ENCODE data around the gene ARL2. TPM values are rescaled to one million over a fixed set of nuclear protein-coding genes. Genes with fewer than 3 reads are reported as not detected.

The ARL2 gene
- total RNA-seq, 1 experiment from 2014 or later, result 98.9 TPM

GRCh38 chr11:64970731-64971151 lies 43.2 kb upstream of the ARL2 start:
- intact Hi-C loops (cut with micrococcal nuclease; ENCODE audit: unreplicated experiment), result no loop called here
- TF ChIP-seq EZH2 (IDR thresholded peaks at IDR 0.05; ENCODE audit: borderline replicate concordance, low read depth, low read length, poor library complexity, severe bottlenecking), result no peak
- no peak for TF ChIP-seq CTCF (conservative IDR thresholded peaks at IDR 0.05; ENCODE audit: low read depth, low read length)
- no peaks in the 10 kb centered on the region for H3K4me1 ChIP-seq (ENCODE audit: insufficient read depth, low read length, poor library complexity, severe bottlenecking)
- no peak overlapping the region for H3K27ac ChIP-seq (ENCODE audit: low read depth, low read length, poor library complexity, severe bottlenecking)
- no peak for DNase-seq (ENCODE audit: low spot score)
- H3K9me3 ChIP-seq (ENCODE audit: low read depth, low read length, poor library complexity, severe bottlenecking), result no peaks in the 10 kb centered on the region
- no peak overlapping the region for H3K4me3 ChIP-seq (ENCODE audit: low read depth, low read length, poor library complexity, severe bottlenecking)
- no peaks in the 10 kb centered on the region for H3K36me3 ChIP-seq (ENCODE audit: insufficient read depth, low read length, poor library complexity, severe bottlenecking)
- no TSS peak for BruUV-seq (replicated peaks)
- POLR2A ChIA-PET (ENCODE audit: low non-redundant PET), result no interaction called here
- CTCF ChIA-PET, result interaction anchor here (0.7 kb wide), 1 partner anchor 226 kb away, joined by 3 read pairs; no protein-coding TSS in a partner anchor
- H3K27me3 ChIP-seq (replicated peaks; ENCODE audit: insufficient read depth, low read depth, low read length, poor library complexity), result no peaks in the 10 kb centered on the region

GRCh38 chr11:64971421-64972233 lies 42.3 kb upstream of the ARL2 start, which contains the start of gene MAJIN:
Gene MAJIN, minus strand, starts transcription at chr11:64972108. Its CDS starts 12,703 bp downstream, at chr11:64959405.
- intact Hi-C loops (cut with micrococcal nuclease; ENCODE audit: unreplicated experiment), result no loop called here
- no peak for DNase-seq (ENCODE audit: low spot score)
- H3K4me1 ChIP-seq (ENCODE audit: insufficient read depth, low read length, poor library complexity, severe bottlenecking), result no peaks in the 10 kb centered on the region
- no peak for TF ChIP-seq EZH2 (IDR thresholded peaks at IDR 0.05; ENCODE audit: borderline replicate concordance, low read depth, low read length, poor library complexity, severe bottlenecking)
- no peak for TF ChIP-seq CTCF (conservative IDR thresholded peaks at IDR 0.05; ENCODE audit: low read depth, low read length)
- BruUV-seq (replicated peaks), result no TSS peak
- H3K27me3 ChIP-seq (replicated peaks; ENCODE audit: insufficient read depth, low read depth, low read length, poor library complexity), result no peaks in the 10 kb centered on the region
- H3K9me3 ChIP-seq (ENCODE audit: low read depth, low read length, poor library complexity, severe bottlenecking), result no peaks in the 10 kb centered on the region
- H3K4me3 ChIP-seq (ENCODE audit: low read depth, low read length, poor library complexity, severe bottlenecking), result no peak within 1 kb of the TSS
- no peaks in the 10 kb centered on the region for H3K36me3 ChIP-seq (ENCODE audit: insufficient read depth, low read length, poor library complexity, severe bottlenecking)
- ChIA-PET POLR2A (ENCODE audit: low non-redundant PET) (no interaction called here), CTCF (no interaction called here)
- no peak within 1 kb of the TSS for H3K27ac ChIP-seq (ENCODE audit: low read depth, low read length, poor library complexity, severe bottlenecking)

GRCh38 chr11:64974124-64974523 lies 39.8 kb upstream of the ARL2 start:
- intact Hi-C loops (cut with micrococcal nuclease; ENCODE audit: unreplicated experiment), result no loop called here
- BruUV-seq (replicated peaks), result no TSS peak
- ChIA-PET CTCF (interaction anchor here (0.7 kb wide), 1 partner anchor 247 kb away, joined by 3 read pairs; no protein-coding TSS in a partner anchor), POLR2A (ENCODE audit: low non-redundant PET) (interaction anchor here (0.6 kb wide), 1 partner anchor 41 kb away, joined by 10 read pairs; no protein-coding TSS in a partner anchor)
- Histone ChIP-seq H3K27ac (ENCODE audit: low read depth, low read length, poor library complexity, severe bottlenecking) (no peak overlapping the region), H3K4me1 (ENCODE audit: insufficient read depth, low read length, poor library complexity, severe bottlenecking) (no peaks in the 10 kb centered on the region), H3K9me3 (ENCODE audit: low read depth, low read length, poor library complexity, severe bottlenecking) (no peaks in the 10 kb centered on the region), H3K36me3 (ENCODE audit: insufficient read depth, low read length, poor library complexity, severe bottlenecking) (no peaks in the 10 kb centered on the region), H3K4me3 (ENCODE audit: low read depth, low read length, poor library complexity, severe bottlenecking) (no peak overlapping the region), H3K27me3 (replicated peaks; ENCODE audit: insufficient read depth, low read depth, low read length, poor library complexity) (no peaks in the 10 kb centered on the region)
- no peak for DNase-seq (ENCODE audit: low spot score)
- TF ChIP-seq CTCF (conservative IDR thresholded peaks at IDR 0.05; ENCODE audit: low read depth, low read length), result no peak
- no peak for TF ChIP-seq EZH2 (IDR thresholded peaks at IDR 0.05; ENCODE audit: borderline replicate concordance, low read depth, low read length, poor library complexity, severe bottlenecking)

All from A673 (cell line).